ENCODE data around the gene KLRK1. TPM values are rescaled to one million over a fixed set of nuclear protein-coding genes. Genes with fewer than 3 reads are reported as not detected.
A peak's percentile ranks its signal among the peaks of the same experiment; 100 is the strongest.
"Not testable (repeated sequence)": the region's sequence is repeated elsewhere in the genome, so short reads cannot be mapped to it uniquely, and the experiment has no call there.

Gene KLRK1
- total RNA-seq, 2 experiments from 2014 or later: 135 to 195 TPM

GRCh38 chr12:10341892-10342509 lies 47.8 kb downstream of the KLRK1 start:
- CTCF ChIA-PET: interaction anchor here (0.6 kb wide), 1 partner anchor 20 kb away, joined by 3 read pairs; no protein-coding TSS in a partner anchor
- Mint-ChIP-seq H3K4me1 (peaks cover 11% of the 10 kb centered on the region), H3K36me3 (peaks cover 24% of the 10 kb centered on the region), H3K4me3 (no peak overlapping the region), H3K9me3 (ENCODE audit: low read depth) (peaks cover 17% of the 10 kb centered on the region), H3K27me3 (no peaks in the 10 kb centered on the region), H3K27ac (peak overlapping the region; percentile 53)
- ATAC-seq (no peak), DNase-seq (no peak)

- CTCF ChIA-PET: interaction anchor here (0.6 kb wide), 1 partner anchor 128 kb away, joined by 3 read pairs; the partner anchor contains the start of gene GABARAPL1
- H3K27me3 Mint-ChIP-seq, H3K4me3 Mint-ChIP-seq, ATAC-seq, DNase-seq, H3K27ac Mint-ChIP-seq: not testable (repeated sequence)
- H3K4me1 Mint-ChIP-seq: peaks cover 11% of the 10 kb centered on the region
- peaks cover 24% of the 10 kb centered on the region for H3K36me3 Mint-ChIP-seq
- peaks cover 17% of the 10 kb centered on the region for H3K9me3 Mint-ChIP-seq (ENCODE audit: low read depth)
These were observed 48.9 kb downstream of the KLRK1 start for GRCh38 chr12:10340946-10341345.

GRCh38 chr12:10339053-10339840 lies 50.6 kb downstream of the KLRK1 start:
- Mint-ChIP-seq H3K4me3 (no peak overlapping the region), H3K9me3 (ENCODE audit: low read depth) (peaks cover 17% of the 10 kb centered on the region), H3K36me3 (peaks cover 23% of the 10 kb centered on the region), H3K4me1 (peaks cover 11% of the 10 kb centered on the region), H3K27me3 (no peaks in the 10 kb centered on the region), H3K27ac (no peak overlapping the region)
- CTCF ChIA-PET: interaction anchor here (0.6 kb wide), 1 partner anchor 866 kb away, joined by 3 read pairs; no protein-coding TSS in a partner anchor
- DNase-seq (no peak), ATAC-seq (no peak)

GRCh38 chr12:10338470-10338869 lies 51.4 kb downstream of the KLRK1 start:
- DNase-seq, ATAC-seq, H3K4me3 Mint-ChIP-seq, H3K27ac Mint-ChIP-seq, H3K27me3 Mint-ChIP-seq: not testable (repeated sequence)
- Mint-ChIP-seq H3K4me1 (peaks cover 11% of the 10 kb centered on the region), H3K36me3 (peaks cover 18% of the 10 kb centered on the region), H3K9me3 (ENCODE audit: low read depth) (peaks cover 15% of the 10 kb centered on the region)
- CTCF ChIA-PET: interaction anchor here (0.6 kb wide), 1 partner anchor 866 kb away, joined by 3 read pairs; no protein-coding TSS in a partner anchor

GRCh38 chr12:10336196-10336595 lies 53.6 kb downstream of the KLRK1 start:
- ATAC-seq; H3K27ac Mint-ChIP-seq; H3K36me3 Mint-ChIP-seq; H3K27me3 Mint-ChIP-seq; DNase-seq; H3K9me3 Mint-ChIP-seq (ENCODE audit: low read depth); H3K4me3 Mint-ChIP-seq; CTCF ChIA-PET: not testable (repeated sequence)
- H3K4me1 Mint-ChIP-seq: peaks cover 16% of the 10 kb centered on the region

GRCh38 chr12:10331642-10332239 lies 58.1 kb downstream of the KLRK1 start:
- DNase-seq (no peak), ATAC-seq (peak; percentile 57)
- no peak overlapping the region for H3K27ac Mint-ChIP-seq
- H3K9me3 Mint-ChIP-seq (ENCODE audit: low read depth): peaks cover 10% of the 10 kb centered on the region
- H3K4me1 Mint-ChIP-seq: peaks cover 16% of the 10 kb centered on the region
- peaks cover 29% of the 10 kb centered on the region for H3K36me3 Mint-ChIP-seq
- no peaks in the 10 kb centered on the region for H3K27me3 Mint-ChIP-seq
- CTCF ChIA-PET: interaction anchor here (1.0 to 2.2 kb wide), 6 partner anchors 9 to 231 kb away, joined by 3 to 15 read pairs (median 4); no protein-coding TSS in a partner anchor
- no peak overlapping the region for H3K4me3 Mint-ChIP-seq

DNA sequence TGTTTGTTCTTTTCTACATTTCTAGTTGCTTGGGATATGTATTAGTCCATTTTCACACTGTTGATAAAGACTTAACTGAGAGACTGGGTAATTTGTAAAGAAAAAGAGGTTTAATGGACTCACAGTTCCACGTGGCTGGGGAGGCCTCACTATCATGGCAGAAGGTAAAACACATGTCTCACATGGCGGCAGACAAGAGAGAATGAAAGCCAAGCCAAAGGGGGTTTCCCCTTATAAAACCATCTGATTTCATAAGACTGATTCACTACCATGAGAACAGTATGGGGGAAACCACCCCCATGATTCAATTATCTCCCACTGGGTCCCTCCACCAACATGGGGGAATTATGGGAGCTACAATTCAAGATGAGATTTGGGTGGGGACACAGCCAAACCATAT lies 61.1 kb downstream of the KLRK1 start:
- H3K36me3 Mint-ChIP-seq: peaks cover 56% of the 10 kb centered on the region
- not testable (repeated sequence) for ATAC-seq, H3K27ac Mint-ChIP-seq, DNase-seq, H3K4me3 Mint-ChIP-seq, H3K27me3 Mint-ChIP-seq
- H3K9me3 Mint-ChIP-seq (ENCODE audit: low read depth): peaks cover 19% of the 10 kb centered on the region
- peaks cover 22% of the 10 kb centered on the region for H3K4me1 Mint-ChIP-seq
- CTCF ChIA-PET: interaction anchor here (1.4 to 1.5 kb wide), 2 partner anchors 23 to 422 kb away, joined by 3 to 5 read pairs; no protein-coding TSS in a partner anchor

Other genes with a start within 250 kb of the KLRK1 start
- gene OLR1, start 217.9 kb downstream of the KLRK1 start, total RNA-seq: not detected
- not detected for gene TMEM52B, start 211.0 kb downstream of the KLRK1 start, total RNA-seq
- gene GABARAPL1, start 177.2 kb downstream of the KLRK1 start, total RNA-seq: 10 to 100 TPM; 29.3 to 47.5 TPM
- gene KLRD1, start 82.2 kb downstream of the KLRK1 start, total RNA-seq: 10 to 100 TPM; 60.0 to 95.9 TPM
- gene KLRC4, start 19.7 kb upstream of the KLRK1 start, total RNA-seq: 10 to 100 TPM; 29.2 to 33.7 TPM
- 1 to 10 TPM; 6.2 to 9.9 TPM for gene KLRC3, start 30.6 kb upstream of the KLRK1 start, total RNA-seq
- 10 to 100 TPM in 1 of 2 experiments, 1 to 10 TPM in 1; 6.8 to 23.4 TPM for gene KLRC2, start 46.0 kb upstream of the KLRK1 start, total RNA-seq
- gene KLRC1, start 63.3 kb upstream of the KLRK1 start, total RNA-seq: 10 to 100 TPM; 15.9 to 17.8 TPM
- gene EIF2S3B, start 115.8 kb upstream of the KLRK1 start, total RNA-seq: under 1 TPM; 0.58 to 0.87 TPM
- 10 to 100 TPM; 53.3 to 77.2 TPM for gene MAGOHB, start 223.6 kb upstream of the KLRK1 start, total RNA-seq

Data from activated CD8-positive, alpha-beta memory T cell treated with anti-CD3 and anti-CD28 coated beads, Interleukin-2, amount 10 ng/mL, durations not matched to agents 7 days and 5 days (primary cell).